Fibroblast of the conjunctiva (primary cell): ENCODE results near the gene NR4A1.
A peak's percentile ranks its signal among the peaks of the same experiment; 100 is the strongest.

ENCODE experiments used
- DNase-seq: peaks from one replicate; pipeline ENCODE4 v3.0.0-alpha.2; 2010; ENCODE audit warnings: low read depth

Gene NR4A1

DNA sequence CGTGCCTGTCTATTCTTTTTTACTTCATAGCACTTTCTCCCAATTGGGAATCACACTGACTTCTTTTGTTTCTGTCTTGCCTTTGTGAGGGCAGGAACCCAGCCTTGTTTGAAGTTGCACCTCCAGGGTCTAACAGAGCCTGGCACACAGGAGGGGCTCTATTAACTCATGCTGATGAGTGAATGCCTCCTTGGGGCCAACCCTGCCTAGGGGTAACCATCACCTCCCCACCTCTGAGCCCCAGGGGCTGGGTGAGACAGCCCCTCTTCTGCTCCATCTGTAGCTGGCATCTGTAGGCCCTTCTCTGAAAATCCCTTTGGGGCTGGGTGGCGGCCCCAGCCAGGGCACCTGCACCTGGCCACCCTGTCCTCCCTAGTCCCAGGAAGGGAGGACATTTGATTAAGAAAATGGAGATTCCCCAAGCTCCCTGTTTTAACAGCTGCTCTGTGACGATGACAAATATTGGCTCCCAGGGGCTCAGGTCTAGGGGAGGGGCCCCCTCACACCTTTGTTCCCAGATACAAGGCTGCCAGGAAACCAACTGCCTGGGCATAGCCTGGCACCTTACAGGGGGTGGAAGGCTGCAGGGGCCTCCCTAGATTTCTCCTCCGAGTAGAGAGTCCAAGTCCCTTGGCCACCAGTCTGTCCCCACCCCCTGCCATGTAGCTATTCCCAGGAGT is 32.7 kb upstream of the NR4A1 start:
- no peak for DNase-seq

DNA sequence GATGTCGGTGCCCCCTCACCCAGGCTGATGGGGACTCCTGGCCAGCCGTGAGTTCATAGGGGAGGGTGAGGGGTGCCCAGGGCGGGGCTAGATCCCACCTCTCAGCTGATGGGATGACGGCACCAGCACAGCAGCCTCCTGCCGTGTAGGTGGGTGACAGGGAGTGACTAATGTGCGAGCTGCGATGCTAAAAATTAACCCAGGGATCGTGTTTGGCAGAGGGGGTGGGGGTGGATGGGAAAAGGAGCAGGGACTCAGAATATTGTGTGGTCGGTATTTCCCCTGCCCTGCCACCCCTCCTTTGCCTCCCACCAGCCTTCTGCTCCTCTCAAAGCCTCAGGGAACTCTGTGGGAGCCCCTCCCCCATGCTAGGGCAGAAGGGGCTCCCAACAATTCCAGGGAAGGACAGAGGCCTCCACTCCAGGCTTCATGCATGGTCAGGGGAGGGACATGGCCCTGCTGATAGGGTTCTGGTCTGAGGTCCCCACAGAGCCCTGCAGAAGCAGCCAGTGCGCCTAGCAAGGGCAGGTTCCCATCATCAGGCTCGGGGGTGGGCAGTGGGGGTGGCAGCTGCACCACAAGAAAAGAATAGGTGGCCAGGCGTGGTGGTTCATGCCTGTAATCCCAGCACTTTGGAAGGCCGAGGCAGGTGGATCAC is 32.0 kb upstream of the NR4A1 start:
- no peak for DNase-seq

DNA sequence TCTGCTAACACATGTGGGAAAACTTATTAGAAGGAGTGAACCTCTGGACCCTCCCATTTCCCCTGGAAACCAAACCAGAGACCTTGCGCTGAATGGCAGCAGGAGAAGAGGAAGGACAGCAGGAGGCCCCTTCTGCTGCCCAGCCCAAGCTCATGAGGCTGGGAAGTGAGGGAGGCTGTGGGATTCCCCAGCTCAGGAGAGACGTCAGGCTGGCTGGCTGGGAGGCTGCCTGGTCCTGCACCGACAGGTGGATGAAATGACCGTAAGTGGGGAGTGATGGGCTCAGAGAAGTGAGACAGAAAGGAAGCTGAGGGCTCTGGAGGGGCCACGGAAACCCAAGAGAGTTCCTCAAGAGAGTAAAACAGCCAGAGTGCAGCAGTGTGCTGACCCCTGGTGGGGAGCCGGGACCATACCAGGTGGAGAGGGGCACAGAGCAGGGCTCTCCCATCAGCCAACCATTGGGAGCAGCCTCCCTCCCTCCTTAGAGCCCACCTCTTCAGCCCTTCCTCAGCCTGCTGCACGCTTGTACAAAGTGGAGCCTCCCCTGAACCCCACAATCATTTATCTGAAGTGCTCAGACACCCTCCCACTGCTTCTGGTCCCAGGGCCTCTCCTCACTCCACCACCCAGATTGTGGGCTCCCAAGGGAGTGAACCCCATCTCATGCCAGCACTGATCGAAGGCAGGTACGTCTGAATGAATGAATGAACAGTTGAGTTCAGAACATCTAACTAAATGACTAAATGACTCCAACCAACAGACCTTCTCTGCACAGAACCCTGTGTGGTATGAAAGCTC is 30.5 kb upstream of the NR4A1 start:
- no peak for DNase-seq

DNA sequence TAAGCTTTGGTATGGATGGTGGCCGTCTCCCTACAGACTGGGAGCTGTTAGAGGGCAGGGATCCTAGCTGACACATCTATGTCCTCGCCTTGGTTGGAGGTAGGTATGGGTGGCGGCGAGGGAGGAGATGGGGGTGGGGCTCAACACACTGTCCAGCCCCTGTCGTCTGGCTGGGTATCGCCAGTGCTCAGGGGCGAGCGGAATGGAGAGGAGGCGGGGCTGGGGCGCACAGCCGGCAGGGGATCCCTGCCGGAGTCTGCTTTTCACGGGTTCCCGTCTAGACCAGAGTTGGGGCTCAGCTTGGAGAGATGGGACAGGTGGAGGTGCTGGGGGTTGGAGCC is 28.4 kb upstream of the NR4A1 start:
- no peak for DNase-seq

DNA sequence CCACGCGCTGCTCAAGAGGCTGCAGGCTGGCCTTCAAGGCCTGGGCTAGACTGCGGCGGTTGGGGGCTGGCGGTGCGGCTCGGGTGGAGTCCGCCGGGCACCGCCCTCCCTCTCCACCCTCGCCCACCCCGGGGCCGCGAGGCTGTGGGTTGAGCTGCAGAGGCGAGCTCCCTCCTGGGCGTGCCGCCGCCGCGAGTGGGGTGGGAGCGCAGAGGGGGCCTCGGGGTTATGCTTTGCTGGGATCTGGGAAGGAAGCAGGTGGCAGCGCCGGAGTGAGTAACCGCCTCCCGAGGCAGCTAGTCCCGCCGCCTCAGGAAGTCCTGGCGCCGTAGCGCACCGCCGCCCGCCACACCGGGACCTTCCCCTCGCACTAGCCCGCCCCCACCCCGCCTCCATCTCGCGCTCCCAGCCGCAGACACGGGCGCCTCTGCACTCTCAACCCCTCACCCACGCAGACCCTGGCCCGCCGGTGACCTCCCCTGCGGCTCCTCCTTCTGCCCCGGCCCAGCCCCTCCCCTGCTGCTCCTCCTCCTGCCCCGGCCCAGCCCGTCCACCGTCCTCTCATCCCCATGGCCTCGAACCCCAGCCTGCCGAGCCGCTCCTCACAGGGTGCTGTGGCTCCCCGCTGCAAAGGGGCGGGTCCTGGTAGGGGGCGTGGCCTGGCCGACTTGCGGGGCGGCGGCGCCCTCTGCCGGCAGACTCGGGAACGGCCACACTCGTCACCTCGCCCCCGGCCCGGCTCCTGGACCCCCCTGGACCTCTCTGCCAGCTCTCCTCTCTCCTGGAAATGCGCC is 27.9 kb upstream of the NR4A1 start:
- DNase-seq = no peak

DNA sequence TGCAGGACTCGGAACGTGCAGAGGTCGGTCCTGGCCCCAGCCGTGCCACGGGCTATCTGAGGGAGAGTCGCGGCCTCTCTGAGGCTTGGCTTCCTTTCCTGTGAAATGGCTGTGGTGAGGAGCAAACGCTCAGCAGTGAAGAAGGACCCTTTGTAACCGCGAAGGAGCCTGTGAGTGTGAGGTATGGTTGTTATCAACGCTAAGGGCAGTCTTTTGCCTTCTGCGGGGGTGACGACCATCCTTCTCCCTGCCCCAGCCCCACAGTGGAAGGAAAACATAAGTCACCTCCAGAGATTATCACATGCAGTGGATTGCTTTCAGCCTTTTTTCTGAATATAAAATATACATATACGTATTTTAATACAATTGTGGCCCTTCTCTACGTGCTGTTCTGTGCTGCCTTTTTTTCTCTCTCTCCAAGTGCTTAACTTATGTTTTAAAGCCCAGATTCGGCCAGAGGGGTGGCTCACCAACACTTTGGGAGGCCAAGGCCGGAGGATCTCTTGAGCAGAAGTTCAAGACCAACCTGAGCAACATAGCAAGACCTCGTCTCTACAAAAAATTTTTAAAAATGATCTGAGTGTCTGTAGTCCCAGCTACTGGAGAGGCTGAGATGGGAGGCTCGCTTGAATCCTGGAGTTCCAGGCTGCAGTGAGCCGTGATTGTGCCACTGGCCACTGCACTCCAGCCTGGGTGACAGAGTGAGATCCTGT is 27.1 kb upstream of the NR4A1 start:
- no peak for DNase-seq

DNA sequence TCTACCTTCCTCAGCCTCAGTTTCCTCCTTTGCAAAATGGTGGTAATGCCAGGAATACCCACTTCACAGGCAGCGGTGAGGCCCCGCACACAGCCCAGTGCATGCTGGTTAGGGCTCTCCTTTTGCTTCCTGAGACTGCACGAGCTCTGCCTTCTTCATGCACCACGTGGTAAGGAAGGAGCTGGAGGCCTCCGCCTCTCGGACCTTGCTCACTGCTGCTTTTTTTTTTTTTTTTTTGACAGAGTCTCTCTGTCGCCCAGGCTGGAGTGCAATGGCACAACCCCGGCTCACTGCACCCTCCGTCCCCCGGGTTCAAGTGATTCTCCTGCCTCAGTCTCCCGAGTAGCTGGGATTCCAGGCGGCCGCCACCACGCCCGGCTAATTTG is 26.4 kb upstream of the NR4A1 start:
- no peak for DNase-seq

DNA sequence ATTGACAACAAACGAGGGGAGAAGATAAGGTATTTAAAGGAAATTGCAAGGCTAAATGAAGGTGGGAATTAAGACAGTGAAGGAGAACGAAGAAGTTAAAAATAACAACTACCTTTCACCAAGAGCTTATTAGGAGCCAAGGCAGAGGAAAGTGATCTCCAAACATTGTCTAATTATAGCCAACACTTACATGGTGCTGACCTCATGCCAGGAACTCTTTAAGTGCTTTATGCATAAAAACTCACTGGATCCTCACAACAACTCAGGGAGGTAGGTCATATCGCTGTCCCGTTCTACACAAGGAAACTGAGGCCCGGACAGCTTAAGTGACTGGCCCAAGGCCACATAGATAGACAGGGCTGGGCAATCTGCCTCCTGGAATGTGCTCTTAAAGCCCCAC is 25.0 kb upstream of the NR4A1 start:
- no peak for DNase-seq

DNA sequence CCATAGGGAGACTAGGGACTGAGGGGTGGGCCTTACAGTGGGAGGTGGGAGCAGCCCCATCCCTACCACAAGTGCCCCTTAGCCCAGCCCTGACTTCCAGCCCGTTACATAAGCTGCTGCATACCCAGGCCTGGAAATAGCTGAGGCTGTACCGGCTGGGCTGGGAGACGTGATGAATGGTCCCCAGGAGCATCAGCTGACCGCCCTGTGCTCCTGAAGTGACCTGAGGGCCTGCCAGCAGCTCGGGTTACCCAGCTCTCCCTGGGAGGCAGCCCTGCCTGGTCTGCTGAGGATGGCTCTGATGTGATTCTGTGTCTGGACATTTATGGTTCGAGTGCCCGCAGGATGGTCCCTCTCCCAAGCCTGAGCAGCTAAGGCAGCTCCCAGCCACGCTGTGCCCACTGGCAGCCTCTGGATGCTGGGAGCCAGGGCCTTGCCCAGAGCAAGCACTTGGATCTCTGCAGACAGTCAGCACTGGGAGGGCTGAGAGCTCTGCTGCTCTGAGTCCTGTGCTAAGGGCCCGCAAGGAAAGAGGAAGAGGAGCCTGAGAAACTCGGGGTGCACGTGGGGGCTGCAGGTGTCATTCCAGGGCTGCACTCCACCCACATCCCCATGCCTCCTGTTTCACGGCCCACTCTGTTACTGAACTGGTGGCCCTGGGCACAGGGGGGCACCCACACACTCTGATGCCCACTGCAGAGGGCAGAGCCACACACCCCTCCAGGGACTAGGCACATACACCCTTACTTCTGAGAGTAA is 24.0 kb upstream of the NR4A1 start:
- no peak for DNase-seq

DNA sequence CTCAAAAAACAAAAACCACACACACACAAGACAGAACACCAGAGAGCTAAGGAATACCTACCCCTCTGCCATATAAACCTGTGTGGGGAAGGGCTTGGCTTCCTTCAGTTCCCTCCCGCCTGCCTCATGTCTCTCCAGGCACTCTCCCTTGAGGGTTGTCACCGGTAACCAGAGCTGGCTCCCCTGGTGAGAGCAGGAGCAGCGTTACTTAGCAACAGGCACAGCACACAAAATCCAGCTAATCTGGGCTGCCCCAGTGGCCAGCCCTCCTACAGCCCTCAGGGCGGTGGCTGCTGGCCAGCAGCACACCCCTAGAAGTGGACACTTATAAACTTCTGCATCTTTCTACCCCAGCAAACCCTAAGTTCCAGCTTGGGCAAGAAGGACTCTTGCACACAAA is 21.6 kb upstream of the NR4A1 start:
- no peak for DNase-seq

DNA sequence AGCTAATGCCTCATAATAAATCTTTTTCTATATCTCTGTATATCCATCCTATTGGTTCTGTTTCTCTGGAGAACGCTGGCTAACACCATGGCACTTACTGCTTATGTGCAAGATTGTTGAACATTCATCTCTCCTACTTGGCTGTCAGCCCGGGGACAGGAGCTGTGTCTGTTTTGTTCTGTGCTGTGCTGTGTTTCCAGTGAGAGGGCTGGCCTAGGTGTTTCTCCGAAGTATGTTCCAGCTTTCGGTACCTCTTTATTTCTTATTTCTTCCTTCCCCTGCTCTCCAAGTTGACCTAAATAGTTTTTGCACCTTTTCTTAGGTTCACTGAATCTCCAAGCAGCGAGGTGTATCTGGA is 18.8 kb upstream of the NR4A1 start:
- peak; percentile 63 for DNase-seq

DNA sequence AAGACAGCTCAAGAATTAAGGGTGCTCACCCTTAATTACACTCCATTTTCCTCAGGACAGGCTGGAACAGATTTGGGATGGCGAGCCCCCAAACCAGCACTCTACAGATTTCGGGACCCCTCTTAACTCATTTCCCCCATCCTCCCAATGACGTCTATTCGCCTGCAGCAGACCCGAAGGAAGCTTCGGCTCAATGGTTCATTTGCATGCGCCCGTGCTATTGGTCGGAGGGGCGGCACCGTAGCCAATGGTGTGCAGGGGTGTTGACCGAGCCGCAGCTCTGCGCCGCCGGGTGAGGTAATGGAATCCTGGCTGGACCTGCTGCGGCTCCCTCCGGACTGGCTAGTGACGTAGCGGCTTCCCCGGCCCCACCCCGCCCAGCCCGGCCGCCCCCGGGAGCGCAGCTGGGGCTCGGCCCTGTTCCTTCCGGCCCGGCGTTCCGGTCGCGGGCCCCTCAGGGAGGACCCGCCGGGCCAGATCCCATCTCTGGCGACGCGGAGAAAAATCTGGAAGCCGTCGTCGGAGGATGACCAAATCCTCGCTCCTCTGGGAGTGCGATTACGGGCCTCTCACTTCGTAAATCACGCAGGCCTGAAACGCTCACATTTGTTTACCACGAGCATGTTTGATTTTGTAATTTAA is 18.3 kb upstream of the NR4A1 start:
- DNase-seq = peak; percentile 93

DNA sequence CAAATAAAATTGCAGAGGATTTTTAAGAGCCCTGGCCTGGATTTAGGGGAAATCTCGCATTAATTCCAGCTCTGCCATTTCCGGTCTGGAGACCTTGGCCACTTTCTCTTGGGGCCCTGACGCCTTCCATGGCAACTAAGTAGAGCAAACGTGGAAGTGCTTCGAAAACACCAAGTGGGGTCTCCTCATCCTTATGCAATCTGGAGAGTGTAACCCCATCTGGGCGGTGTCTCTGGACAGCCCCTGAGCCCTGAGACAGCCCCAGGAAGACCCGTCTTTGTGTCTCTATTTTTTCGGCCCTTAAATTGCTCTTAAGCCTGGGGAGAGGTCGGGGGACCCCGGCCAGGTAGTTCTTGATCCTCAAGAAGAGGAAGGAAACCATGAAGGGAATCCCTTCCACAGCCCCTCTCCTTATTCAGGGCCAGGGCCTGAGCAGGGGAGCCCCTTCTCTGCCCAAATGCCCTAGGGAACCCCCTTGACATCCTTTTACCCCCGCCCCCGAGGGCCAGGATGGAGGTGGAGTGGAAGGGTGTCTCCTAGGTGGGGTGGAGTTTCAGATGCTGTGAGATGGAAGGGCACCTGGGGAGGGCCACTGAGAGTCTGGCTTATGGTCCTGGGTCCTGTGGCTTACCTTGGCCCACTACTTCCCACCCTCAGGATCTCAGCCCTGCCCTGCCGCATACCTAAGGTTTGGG is 17.6 kb upstream of the NR4A1 start:
- DNase-seq = no peak

DNA sequence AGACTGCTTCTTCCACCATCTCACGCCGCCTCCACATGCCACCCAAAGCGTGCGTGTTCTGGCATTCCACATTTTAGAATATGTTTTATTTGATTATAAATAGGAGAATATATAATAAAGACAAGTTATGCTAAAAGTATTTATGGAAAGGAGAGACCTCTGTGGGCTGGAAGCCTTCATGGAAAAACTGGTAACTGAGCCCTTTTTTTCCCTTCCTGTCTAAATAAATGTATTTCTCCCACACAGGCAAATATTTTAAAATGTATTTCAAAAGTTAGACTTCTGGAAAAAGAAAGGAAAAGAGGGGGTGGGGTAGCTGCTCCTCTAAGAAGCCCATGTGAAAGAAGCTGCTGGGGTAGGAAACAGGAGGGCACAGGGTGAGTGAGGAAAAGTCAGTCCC is 16.1 kb upstream of the NR4A1 start:
- no peak for DNase-seq

DNA sequence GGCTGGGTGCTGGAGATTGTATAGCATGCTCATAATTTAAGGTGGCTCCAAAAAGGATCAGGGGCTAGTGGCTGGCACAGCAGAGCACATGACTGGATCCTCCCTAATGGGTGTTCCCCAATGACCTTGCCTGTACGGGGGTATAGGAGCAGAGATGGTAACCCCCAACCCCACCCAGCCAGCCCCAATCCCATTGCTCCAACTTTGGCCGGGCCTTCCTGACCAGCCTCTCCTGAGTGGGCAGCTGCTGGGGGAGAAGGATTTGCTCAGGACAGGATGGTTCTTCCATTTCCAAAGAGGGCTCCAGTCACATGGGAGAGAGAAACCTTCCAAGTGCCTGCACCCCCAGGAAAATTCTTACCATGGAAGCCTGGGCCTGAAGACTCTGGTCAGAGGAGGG is 15.3 kb upstream of the NR4A1 start:
- no peak for DNase-seq

DNA sequence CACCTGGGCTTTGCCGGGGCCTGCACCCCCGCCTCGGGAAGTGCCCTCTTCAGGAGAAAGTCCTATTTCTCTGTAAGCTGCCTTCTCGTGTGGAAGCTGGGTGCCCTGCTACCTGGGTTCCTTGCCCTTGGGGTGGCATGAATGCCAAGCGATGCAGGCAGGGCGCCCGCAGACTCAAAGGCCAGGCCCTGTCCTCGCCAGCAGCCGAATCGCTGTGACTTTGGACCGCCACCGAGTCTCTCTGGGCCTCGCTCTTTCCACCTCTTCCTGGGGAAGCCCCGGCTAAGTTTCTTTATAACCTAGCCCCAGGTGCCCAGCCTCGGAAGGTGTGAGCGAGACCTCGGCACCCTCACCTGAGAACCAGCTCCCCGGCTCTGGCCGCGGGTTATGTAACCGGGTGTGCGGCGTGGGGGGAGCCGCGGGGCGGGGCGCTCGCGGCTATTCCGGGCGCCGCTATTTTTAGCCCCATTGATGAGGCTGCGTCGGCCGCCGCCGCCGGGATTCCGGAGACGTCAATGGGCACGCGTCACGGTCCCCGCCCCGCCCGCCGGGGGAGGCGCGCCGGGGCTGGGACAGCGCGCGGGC is 14.6 kb upstream of the NR4A1 start:
- DNase-seq = no peak

DNA sequence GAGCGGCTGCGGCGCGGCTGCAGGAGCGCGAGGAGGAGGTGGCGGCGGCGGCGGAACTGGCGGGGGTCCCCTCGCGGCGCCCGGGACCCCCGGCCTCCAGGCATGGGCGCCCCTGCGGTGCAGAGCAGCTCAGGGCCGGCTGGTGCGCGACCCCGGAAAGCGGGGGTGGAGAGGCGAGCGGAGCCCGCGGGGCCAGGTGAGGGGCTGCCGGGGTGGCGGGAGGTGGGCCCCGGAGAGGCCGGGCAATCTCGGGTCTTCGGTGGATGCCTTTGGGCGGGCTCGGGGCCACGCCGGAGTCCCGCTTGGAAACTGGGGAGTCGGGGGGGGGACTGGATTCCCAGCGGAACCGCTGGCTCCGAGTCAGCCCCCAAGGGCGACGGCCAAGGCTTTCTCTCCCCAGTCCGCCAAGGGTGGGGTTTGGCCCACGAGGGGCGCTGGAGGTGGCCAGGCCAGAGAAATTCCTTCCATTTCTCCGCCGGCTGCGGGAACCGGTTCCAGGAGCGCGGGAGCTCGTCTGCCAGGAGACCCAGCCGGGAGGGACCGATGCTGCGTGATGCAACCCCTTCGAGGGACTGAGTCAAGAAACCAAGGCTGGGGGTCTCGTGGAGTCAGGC is 13.9 kb upstream of the NR4A1 start:
- DNase-seq = no peak

DNA sequence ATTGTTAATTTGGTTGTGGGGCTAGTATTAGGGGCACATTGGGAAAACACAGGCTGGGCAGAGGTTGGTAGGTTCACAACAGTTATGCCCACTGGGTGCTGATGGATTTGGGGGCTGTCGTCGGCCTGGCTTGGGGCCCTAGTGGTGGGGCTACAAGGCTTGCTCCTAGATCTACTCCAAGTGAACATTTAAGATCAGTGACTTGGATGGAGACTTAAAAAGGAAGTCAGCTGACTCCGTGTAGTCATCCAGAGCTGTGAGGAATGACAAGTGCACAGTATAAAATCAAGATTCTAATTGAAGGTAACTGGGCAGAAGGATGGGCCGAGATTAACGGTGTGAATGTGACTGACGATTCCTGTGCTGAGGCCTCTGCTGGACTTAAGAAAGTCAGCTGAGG is 12.8 kb upstream of the NR4A1 start:
- no peak for DNase-seq

DNA sequence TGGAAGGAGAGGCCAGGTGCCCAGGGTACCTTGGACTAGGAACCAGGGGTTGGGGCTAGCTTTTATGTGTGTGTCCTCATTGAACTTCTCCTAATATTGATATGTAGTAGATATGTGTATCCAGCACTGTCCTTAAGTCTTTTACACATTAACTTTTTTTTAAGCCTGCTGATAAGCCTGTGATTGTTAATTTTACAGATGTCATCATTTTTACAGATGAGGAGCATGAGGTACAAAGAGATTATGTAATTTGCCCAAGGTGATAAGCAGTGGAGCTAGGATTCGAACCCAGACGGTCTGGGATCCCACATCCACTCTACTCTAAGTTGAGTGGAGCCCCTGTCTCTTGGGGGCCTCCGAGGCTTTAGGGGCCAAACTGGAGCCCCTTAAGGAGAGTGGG is 10.2 kb upstream of the NR4A1 start:
- no peak for DNase-seq
